Neuronal stem cell (in vitro differentiated cells): ENCODE data around the gene NOC3L.

Source experiments
- DNase-seq: peaks from one replicate; pipeline ENCODE4 v3.0.0-alpha.2; 2013; ENCODE audit warnings: low spot score
- H2AFZ ChIP-seq: one replicate; pipeline ENCODE4 v1.6.1; 2013; ENCODE audit warnings: mild to moderate bottlenecking, low read length, inconsistent platforms
- H2AK5ac ChIP-seq: 2 replicates; pipeline ENCODE4 v1.6.1; 2013; ENCODE audit warnings: low read depth, mild to moderate bottlenecking, inconsistent platforms, low read length, moderate library complexity, mixed read lengths
- H2BK120ac ChIP-seq: 2 replicates; pipeline ENCODE4 v1.6.1; 2013; ENCODE audit warnings: low read depth, mild to moderate bottlenecking, inconsistent platforms, low read length, moderate library complexity, mixed read lengths
- H2BK12ac ChIP-seq: one replicate; pipeline ENCODE4 v1.6.1; 2013; ENCODE audit warnings: low read length, inconsistent platforms
- H2BK15ac ChIP-seq: 2 replicates; pipeline ENCODE4 v1.6.1; 2013; ENCODE audit warnings: mild to moderate bottlenecking, low read length, inconsistent platforms, mixed read lengths
- H2BK5ac ChIP-seq: one replicate; pipeline ENCODE4 v1.6.1; 2013; ENCODE audit warnings: inconsistent platforms, mild to moderate bottlenecking, low read length, moderate library complexity
- H3K14ac ChIP-seq: one replicate; pipeline ENCODE4 v1.6.1; 2013; ENCODE audit warnings: low read length, inconsistent platforms
- H3K18ac ChIP-seq: 2 replicates; pipeline ENCODE4 v1.6.1; 2013; ENCODE audit warnings: low read length, inconsistent platforms
- H3K23ac ChIP-seq: 2 replicates; pipeline ENCODE4 v1.6.1; 2013; ENCODE audit warnings: low read depth, mild to moderate bottlenecking, mixed read lengths, low read length, inconsistent platforms; ENCODE audit not compliant: poor library complexity
- H3K27ac ChIP-seq: replicated peaks from 3 replicates; pipeline ENCODE4 v1.5.1; 2013; ENCODE audit warnings: low read length, inconsistent platforms
- H3K27me3 ChIP-seq, 3 experiments: 2 replicates each; pipeline ENCODE4 v1.6.1; 2013; ENCODE audit warnings: low read length in 3 of 3, mild to moderate bottlenecking in 2 of 3, inconsistent platforms in 1 of 3, low read depth in 1 of 3, mixed read lengths in 1 of 3, moderate library complexity in 1 of 3; ENCODE audit not compliant: control insufficient read depth in 3 of 3, insufficient read depth in 3 of 3
- H3K36me3 ChIP-seq, 2 donors: replicated peaks in 1 of 2; 2 replicates each; pipeline ENCODE4 v1.6.1; 2013; ENCODE audit warnings: low read length in 2 of 2; ENCODE audit not compliant: control insufficient read depth in 2 of 2, insufficient read depth in 2 of 2
- H3K4ac ChIP-seq: 2 replicates; pipeline ENCODE4 v1.6.1; 2013; ENCODE audit warnings: inconsistent platforms, mild to moderate bottlenecking, low read length, moderate library complexity
- H3K4me1 ChIP-seq, 2 donors: 1 replicate in 1 of 2; 2 replicates in 1 of 2; pipeline ENCODE4 v1.6.1; 2013; ENCODE audit warnings: low read length in 2 of 2, low read depth in 1 of 2; ENCODE audit not compliant: control insufficient read depth in 2 of 2, insufficient read depth in 1 of 2
- H3K4me2 ChIP-seq: one replicate; pipeline ENCODE4 v1.6.1; 2013; ENCODE audit warnings: mild to moderate bottlenecking, low read length, inconsistent platforms; ENCODE audit not compliant: insufficient read depth, poor library complexity, severe bottlenecking
- H3K4me3 ChIP-seq, 2 donors: 2 replicates each; pipeline ENCODE4 v1.5.1; 2013; ENCODE audit warnings: low read length in 2 of 2, mild to moderate bottlenecking in 2 of 2, inconsistent platforms in 1 of 2, moderate library complexity in 1 of 2
- H3K79me1 ChIP-seq: one replicate; pipeline ENCODE4 v1.6.1; 2013; ENCODE audit warnings: low read depth, mild to moderate bottlenecking, inconsistent platforms, low read length, moderate library complexity
- H3K9ac ChIP-seq: one replicate; pipeline ENCODE4 v1.6.1; 2013; ENCODE audit warnings: mild to moderate bottlenecking, low read depth, low read length, inconsistent platforms; ENCODE audit not compliant: poor library complexity
- H3K9me3 ChIP-seq, 2 donors: replicated peaks in 1 of 2; 2 replicates each; pipeline versions ENCODE3 to v1.6.1; 2013; ENCODE audit warnings: low read length in 2 of 2, mild to moderate bottlenecking in 2 of 2, inconsistent platforms in 1 of 2, low read depth in 1 of 2, mixed read lengths in 1 of 2, moderate library complexity in 1 of 2; ENCODE audit not compliant: control insufficient read depth in 2 of 2, insufficient read depth in 1 of 2
- H4K8ac ChIP-seq: one replicate; pipeline ENCODE4 v1.6.1; 2013; ENCODE audit warnings: low read depth, mild to moderate bottlenecking, inconsistent platforms, low read length, moderate library complexity
- H4K91ac ChIP-seq: one replicate; pipeline ENCODE4 v1.6.1; 2013; ENCODE audit warnings: low read length, low read depth, mild to moderate bottlenecking, inconsistent platforms; ENCODE audit not compliant: poor library complexity
- WGBS, 2 donors: extraction: QIAGEN DNeasy Blood & Tissue Kit; methylation state at CpG; one replicate each; pipeline ENCODE4 v1.1.7; 2013; ENCODE audit warnings: missing lambda C conversion rate in 2 of 2, mixed read lengths in 1 of 2; ENCODE audit not compliant: insufficient read length in 2 of 2, insufficient replicate concordance in 1 of 2; ENCODE audit errors: extremely low coverage in 2 of 2; 5-methylcytosine and 5-hydroxymethylcytosine counted together

Gene NOC3L

GRCh38 chr10:94363251-94363565, 469 bp upstream of the NOC3L start:
- peak overlapping the region in 1 of 2 donors; percentile 78 for H3K4me3 ChIP-seq
- H3K4me1 ChIP-seq = peaks cover 1 to 4% of the 10 kb centered on the region in 2 donors
- H3K4me2 ChIP-seq = peak overlapping the region; percentile 51
- H4K91ac ChIP-seq = no peak overlapping the region
- no peak overlapping the region for H2BK5ac ChIP-seq
- H3K27me3 ChIP-seq = peaks cover 0 to 5% (median 4%) of the 10 kb centered on the region in 3 experiments
- H3K23ac ChIP-seq = no peak overlapping the region
- no peak overlapping the region for H3K9ac ChIP-seq
- no peak overlapping the region for H2BK15ac ChIP-seq
- no peak overlapping the region for H3K27ac ChIP-seq
- H3K4ac ChIP-seq = no peak overlapping the region
- no peak overlapping the region for H3K14ac ChIP-seq
- H2AFZ ChIP-seq = peak overlapping the region; percentile 90
- H3K18ac ChIP-seq = no peak overlapping the region
- H4K8ac ChIP-seq = no peak overlapping the region
- no peak overlapping the region for H2BK12ac ChIP-seq
- peaks cover under 1 to 30% of the 10 kb centered on the region in 2 donors for H3K36me3 ChIP-seq
- peaks cover 2% of the 10 kb centered on the region for H3K79me1 ChIP-seq
- no peaks in the 10 kb centered on the region for H3K9me3 ChIP-seq
- no peak for DNase-seq
- no peak overlapping the region for H2BK120ac ChIP-seq
- no CpG with 5 or more reads among the region's 8 CpGs for WGBS, 2 donors
- no peak overlapping the region for H2AK5ac ChIP-seq

GRCh38 chr10:94361171-94361794, 1.5 kb downstream of the NOC3L start:
- no peak overlapping the region for H3K27ac ChIP-seq
- H3K4me1 ChIP-seq = peaks cover 1 to 3% of the 10 kb centered on the region in 2 donors
- no peak overlapping the region for H2BK5ac ChIP-seq
- peaks cover 0 to 5% (median 4%) of the 10 kb centered on the region in 3 experiments for H3K27me3 ChIP-seq
- WGBS, 2 donors = no CpG with 5 or more reads among the region's 4 CpGs
- no peak overlapping the region for H2AK5ac ChIP-seq
- no peak overlapping the region for H2BK15ac ChIP-seq
- H4K8ac ChIP-seq = no peak overlapping the region
- H3K79me1 ChIP-seq = peaks cover 2% of the 10 kb centered on the region
- H3K9ac ChIP-seq = no peak overlapping the region
- no peak overlapping the region for H4K91ac ChIP-seq
- no peak overlapping the region for H2AFZ ChIP-seq
- H3K4me3 ChIP-seq = peak overlapping the region in 1 of 2 donors; percentile 78
- H3K18ac ChIP-seq = no peak overlapping the region
- H3K36me3 ChIP-seq = peaks cover 2 to 49% of the 10 kb centered on the region in 2 donors
- H3K9me3 ChIP-seq = no peaks in the 10 kb centered on the region
- H3K14ac ChIP-seq = no peak overlapping the region
- H3K23ac ChIP-seq = no peak overlapping the region
- no peak overlapping the region for H2BK120ac ChIP-seq
- H3K4ac ChIP-seq = no peak overlapping the region
- H2BK12ac ChIP-seq = no peak overlapping the region
- H3K4me2 ChIP-seq = no peak overlapping the region
- DNase-seq = no peak

GRCh38 chr10:94358480-94358879, 4.3 kb downstream of the NOC3L start:
- Histone ChIP-seq H3K9ac (no peak overlapping the region), H2AK5ac (no peak overlapping the region), H3K27ac (peak overlapping the region; percentile 58), H3K14ac (no peak overlapping the region), H3K79me1 (peaks cover 2% of the 10 kb centered on the region), H3K9me3 (no peaks in the 10 kb centered on the region), H2BK5ac (no peak overlapping the region), H2AFZ (no peak overlapping the region), H3K18ac (no peak overlapping the region), H2BK15ac (no peak overlapping the region), H4K91ac (no peak overlapping the region), H4K8ac (no peak overlapping the region), H3K36me3 (peaks cover 2 to 77% of the 10 kb centered on the region in 2 donors), H2BK120ac (no peak overlapping the region), H2BK12ac (no peak overlapping the region), H3K4me1 (peaks cover 1 to 3% of the 10 kb centered on the region in 2 donors), H3K23ac (no peak overlapping the region), H3K27me3 (peaks cover 0 to 2% (median 0%) of the 10 kb centered on the region in 3 experiments), H3K4me3 (no peak overlapping the region), H3K4me2 (no peak overlapping the region), H3K4ac (no peak overlapping the region)
- WGBS, 2 donors = no CpG with 5 or more reads among the region's 2 CpGs
- no peak for DNase-seq

- H3K9me3 ChIP-seq = no peaks in the 10 kb centered on the region
- H2BK15ac ChIP-seq = no peak overlapping the region
- no peak overlapping the region for H3K4me2 ChIP-seq
- no peak overlapping the region for H3K4ac ChIP-seq
- H3K14ac ChIP-seq = no peak overlapping the region
- no peak overlapping the region for H2BK120ac ChIP-seq
- no CpG with 5 or more reads among the region's 3 CpGs for WGBS, 2 donors
- H3K18ac ChIP-seq = no peak overlapping the region
- DNase-seq = no peak
- H3K36me3 ChIP-seq = peaks cover 7 to 90% of the 10 kb centered on the region in 2 donors
- no peaks in the 10 kb centered on the region for H3K27me3 ChIP-seq
- H4K8ac ChIP-seq = no peak overlapping the region
- H2BK5ac ChIP-seq = no peak overlapping the region
- peaks cover 0 to 3% of the 10 kb centered on the region in 2 donors for H3K4me1 ChIP-seq
- no peak overlapping the region for H4K91ac ChIP-seq
- no peak overlapping the region for H2AK5ac ChIP-seq
- no peak overlapping the region for H3K27ac ChIP-seq
- no peak overlapping the region for H2AFZ ChIP-seq
- H3K4me3 ChIP-seq = no peak overlapping the region
- no peak overlapping the region for H3K9ac ChIP-seq
- H2BK12ac ChIP-seq = no peak overlapping the region
- peaks cover 2% of the 10 kb centered on the region for H3K79me1 ChIP-seq
- no peak overlapping the region for H3K23ac ChIP-seq
Measured at GRCh38 chr10:94357193-94357592, 5.5 kb downstream of the NOC3L start.
